Measurements from ENCODE around the gene ABCA7.

Gene ABCA7

GRCh38 chr19:1004204-1004802, 35.6 kb upstream of the ABCA7 start:
- no peak for DNase-seq (ENCODE audit: low read depth in 3 of 3, low spot score in 1 of 3)

GRCh38 chr19:1004803-1005664, 34.9 kb upstream of the ABCA7 start:
- DNase-seq (ENCODE audit: low read depth in 3 of 3, low spot score in 1 of 3), result no peak

DNA sequence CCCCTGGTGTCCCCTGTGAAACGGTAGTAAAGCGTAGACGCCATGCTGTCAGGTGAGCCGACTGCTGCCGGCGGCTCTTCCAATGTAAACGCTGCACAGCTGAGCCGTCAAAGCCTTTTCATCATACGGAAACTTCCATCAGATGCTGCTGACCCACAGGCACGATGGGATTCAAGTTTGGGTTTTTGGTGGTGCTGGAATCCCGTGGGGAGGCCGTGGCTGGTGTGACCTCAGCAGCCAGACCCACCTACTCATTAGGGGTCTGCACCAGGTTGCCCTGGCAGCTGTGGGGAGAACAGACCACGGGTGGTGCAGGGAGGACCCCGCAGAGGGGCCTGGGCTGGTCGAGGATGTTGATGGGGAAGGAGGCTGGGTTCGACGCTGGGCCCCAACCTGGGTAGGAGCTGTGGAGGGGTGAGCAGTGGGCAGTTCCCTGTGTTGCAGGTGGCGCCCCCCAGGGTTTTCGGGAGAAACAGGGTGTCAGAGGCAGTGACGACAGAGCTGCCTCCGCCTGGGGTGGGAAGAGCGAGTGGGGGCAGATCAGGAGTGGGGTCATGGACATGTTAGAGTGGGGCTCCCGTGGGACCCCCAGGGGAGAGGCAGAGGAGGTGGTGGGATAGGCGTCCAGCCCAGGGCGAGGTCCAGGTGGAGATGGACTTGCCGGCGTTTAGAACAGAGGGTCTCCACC, 33.1 kb upstream of the ABCA7 start:
- DNase-seq (ENCODE audit: low read depth in 3 of 3, low spot score in 1 of 3), result no peak

GRCh38 chr19:1007399-1008251, 32.3 kb upstream of the ABCA7 start:
- DNase-seq (ENCODE audit: low read depth in 3 of 3, low spot score in 1 of 3), result no peak

- DNase-seq (ENCODE audit: low read depth in 3 of 3, low spot score in 1 of 3), result no peak
Observed at GRCh38 chr19:1008268-1009040, 31.5 kb upstream of the ABCA7 start.

GRCh38 chr19:1009041-1009980, 30.6 kb upstream of the ABCA7 start:
- DNase-seq (ENCODE audit: low read depth in 3 of 3, low spot score in 1 of 3), result no peak

DNA sequence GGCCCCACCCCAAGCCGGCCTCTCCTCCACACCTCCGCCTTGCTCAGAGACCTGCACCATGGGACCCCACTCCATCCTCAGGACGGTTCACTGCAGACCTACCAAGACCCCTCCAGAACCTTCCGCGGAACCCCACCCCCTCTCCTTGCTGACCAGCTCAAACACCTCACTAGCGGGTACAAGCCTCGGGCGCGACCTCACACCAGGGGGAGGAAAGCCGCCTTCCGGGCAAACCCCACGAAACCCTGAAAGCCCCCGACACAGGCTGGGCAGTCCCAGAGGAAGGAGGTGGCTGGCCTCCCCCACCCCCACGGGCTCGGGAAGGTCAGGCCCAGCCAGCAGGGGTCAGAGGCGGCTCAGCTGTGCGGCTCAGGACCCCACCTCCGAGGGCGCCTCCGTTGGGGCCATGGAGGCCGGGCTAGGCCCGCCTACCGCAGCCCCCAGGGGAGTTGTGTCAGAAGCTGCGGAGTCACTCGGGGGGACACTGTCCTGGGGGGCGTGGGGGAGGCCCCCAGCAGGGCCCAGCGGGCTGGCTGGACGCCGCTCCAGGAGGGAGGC, 29.8 kb upstream of the ABCA7 start:
- DNase-seq (ENCODE audit: low read depth in 3 of 3, low spot score in 1 of 3), result no peak

DNA sequence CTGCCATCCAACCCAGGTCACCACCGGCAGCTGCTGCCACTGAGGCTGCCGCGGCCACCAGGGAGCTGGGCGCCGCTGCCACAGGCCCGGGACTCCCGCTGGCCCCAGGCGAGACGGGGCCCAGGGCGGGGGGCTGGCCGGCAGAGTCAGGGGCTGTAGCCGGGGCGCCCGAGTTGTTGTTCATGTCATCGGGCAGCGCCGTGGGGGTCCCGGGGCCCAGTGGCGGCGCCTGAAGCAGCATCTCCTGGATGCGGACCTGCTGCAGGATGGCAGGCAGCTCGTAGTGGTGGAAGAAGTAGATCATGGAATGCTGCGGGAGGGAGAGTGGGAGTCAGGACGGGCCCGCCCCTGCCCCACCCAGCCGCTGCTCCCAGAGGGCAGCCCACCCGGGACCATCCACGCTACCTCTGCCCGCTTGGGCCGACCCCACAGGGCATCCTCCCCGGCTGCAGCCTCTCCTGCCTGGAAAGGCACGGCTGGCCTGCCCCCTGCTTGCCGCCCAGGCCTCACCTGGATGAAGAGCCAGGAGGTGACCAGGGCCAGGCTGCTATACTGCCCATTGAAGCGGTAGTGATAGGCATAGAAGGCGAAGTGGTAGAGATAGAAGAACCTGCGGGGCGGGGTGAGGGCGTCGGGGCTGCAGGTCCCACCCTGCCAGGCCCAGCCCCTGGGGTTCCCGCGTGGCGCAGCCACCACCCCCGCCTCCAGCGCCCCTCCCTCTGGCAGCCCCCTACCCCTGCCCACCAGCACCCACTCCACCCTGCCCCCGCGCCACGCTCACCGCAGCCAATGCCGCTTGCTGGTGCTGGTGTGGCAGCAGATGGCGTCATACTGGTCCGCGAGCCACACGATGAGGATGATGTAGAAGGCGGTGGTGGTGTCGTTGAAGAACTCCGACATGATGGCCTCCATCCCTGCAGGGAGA, 29.1 kb upstream of the ABCA7 start:
- DNase-seq (ENCODE audit: low read depth in 3 of 3, low spot score in 1 of 3), result no peak

DNA sequence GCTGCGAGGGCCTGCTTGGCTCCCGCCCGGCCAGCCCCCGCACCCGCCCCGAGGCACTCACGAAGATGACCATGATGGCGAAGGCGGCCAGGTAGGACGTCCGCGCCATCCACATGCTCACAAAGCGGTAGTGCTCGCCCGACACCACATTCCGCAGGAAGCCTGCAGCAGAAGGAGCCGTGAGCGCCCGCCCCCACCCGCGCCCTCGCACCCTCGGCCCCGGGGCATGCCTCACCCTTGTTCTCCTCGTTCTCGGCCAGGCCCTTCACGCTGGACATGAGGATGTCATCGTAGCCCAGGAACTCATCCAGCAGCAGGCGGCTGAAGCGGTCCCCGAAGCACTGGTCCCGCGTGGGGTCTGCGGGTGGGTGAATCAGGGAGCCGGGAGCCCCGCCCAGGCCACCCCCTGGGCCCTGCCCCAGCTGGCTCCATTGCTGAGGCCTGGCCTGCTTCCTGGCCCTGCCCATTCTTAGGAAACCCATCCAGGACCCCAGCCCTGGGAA, 28.0 kb upstream of the ABCA7 start:
- DNase-seq (ENCODE audit: low read depth in 3 of 3, low spot score in 1 of 3), result no peak

DNA sequence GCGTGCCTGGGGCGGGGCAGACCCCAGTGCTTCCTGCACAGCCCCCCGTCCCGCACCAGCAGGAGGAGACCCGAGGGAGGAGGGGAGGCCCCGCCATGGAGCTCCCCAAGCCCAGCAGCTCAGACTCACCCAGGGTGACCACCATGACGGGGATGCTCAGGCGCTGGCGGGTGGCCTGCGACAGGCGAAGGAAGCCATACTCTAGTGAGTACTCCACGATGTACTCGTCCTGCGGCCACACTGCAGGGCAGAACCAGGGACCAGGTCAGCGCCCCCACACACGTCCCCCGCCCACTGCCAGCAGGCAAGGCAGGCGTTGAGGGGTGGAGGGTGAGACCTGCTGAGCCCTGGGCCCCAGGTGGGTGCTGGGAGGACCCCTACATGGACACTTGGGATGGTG, 27.6 kb upstream of the ABCA7 start:
- no peak for DNase-seq (ENCODE audit: low read depth in 3 of 3, low spot score in 1 of 3)

DNA sequence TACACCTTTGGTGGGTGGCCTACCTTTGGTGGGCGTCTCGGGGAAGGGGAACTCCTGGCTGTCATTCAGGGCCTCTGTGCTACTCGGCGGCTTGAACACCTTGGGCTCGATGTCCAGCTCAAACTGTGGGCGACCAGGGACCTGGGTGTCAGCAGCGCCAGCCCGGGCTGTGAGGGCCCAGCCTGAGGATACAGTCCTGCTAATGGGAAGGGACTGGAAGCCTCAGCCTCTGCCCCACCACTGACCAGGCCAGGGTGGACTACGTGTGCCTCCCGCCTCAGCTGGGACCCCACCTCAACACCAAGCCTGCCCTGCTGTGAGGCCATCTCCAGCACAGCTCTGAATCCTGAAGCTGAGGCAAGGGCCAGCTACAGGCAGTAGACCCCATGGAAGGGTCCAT, 26.7 kb upstream of the ABCA7 start:
- no peak for DNase-seq (ENCODE audit: low read depth in 3 of 3, low spot score in 1 of 3)

DNA sequence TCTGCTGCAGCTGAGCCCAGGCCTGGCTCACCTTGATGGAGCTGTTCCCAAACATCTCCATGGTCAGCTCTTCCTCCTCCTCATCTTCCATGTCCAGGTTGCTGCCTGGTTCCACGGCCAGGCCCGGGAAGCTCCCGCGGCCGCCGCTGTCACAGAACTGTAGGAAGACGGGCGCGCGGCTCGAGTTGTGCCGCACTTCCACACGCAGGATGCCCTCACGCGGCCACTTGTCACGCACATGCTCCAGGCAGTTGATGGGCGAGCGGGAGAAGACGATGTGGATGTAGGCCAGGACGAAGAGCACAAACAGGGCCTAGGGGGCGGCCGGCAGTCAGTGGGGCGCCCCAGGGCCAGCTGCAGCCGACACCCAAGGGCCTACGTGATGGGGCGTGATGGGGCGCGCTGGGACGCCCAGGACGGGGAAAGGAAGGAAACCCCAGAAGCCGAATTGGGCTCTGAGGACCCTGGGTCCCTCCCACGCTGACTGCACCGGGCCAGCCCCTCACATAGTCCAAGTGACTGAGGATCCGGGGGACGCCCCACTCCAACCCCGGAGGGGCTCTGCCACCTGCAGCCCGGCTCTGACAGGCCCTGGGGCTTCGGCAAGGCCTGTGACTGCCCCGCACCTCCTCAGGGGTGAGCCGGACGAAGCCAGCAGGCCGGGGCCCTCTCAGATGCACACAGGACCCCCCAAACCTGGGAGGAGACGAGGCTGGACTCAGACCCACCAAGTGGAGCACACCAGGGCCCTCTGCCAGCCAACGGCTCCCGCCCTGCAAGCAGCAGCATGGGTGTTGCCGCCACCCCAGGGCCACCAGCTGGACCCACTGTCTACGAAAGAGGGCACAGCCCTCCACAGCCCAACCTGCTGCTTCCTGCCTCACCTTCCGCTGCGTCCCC, 25.5 kb upstream of the ABCA7 start:
- DNase-seq (ENCODE audit: low read depth in 3 of 3, low spot score in 1 of 3), result no peak

DNA sequence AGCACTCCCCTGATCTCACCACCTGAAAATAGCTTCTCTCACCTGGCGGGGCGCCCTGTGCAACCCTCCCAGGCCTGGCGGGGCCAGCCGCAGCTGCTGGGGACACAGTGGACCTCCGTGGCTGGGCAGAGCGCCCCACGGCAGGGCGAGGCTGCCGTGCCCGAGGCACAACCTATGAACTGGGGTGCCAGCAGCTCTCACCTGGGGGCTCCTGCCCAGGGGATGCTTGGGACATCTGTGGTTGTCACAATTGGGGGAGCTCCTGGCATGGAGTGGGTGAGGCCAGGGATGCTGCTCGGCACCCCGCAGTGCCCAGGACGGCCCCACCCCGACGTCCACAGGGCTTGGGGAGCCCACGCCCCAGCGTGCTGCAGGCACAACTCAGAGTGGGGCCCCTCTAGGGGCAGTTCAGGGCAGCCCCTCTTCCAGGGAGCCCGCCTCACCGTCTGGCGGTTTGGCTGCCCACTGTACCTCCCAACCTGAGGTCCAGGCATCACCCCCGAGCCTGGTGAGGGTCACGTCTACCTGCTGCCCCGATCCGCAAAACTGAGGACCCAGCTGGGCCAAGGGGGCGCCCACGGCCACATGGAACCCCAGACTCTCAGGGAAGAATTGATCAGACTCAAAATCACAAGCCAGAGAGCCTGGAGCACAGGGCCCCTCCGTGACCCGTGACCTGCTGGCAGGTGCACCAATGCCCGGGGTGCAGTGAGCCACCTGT, 24.7 kb upstream of the ABCA7 start:
- DNase-seq (ENCODE audit: low read depth in 3 of 3, low spot score in 1 of 3), result no peak

DNA sequence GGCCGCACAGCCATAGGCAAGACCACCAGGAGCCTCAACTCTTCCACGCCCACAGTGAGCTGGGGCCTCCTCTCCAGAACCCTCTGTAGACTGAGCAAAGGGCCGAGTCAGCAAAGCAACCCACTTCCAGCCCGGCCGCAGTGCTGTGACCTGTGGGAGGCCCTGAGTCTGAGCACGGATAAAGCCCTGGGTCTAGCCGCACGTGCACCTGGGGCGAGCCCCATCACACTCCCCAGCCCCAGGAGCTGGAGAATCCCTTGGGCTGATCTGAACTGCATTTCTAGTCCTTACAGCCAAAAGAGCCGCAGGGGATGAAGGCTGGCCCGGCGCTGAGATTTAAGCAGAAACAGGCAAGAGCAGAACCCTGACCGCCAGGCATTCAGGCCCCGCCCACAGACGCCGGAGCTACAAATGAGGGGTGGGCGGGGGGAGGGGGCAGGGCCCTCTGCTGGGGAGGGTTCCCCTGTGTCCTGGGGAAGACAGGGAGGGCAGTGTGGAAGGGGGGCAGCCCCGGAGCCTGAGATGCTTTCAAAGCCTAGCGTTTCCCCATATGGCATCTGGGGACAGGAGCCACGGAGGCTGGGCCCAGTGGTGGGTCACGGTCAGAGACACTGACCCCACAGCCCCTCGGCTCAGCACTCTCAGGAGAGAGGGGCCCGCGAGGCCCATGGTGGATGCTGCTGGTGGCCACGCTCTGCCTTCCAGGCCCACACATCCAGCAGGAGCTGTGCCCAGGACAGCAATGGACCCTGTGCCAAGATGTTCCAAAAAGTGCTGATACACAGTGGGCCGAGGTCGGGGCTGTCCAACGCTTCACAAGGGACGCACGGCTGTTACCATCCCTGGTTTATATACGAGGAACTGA, 23.9 kb upstream of the ABCA7 start:
- no peak for DNase-seq (ENCODE audit: low read depth in 3 of 3, low spot score in 1 of 3)

DNA sequence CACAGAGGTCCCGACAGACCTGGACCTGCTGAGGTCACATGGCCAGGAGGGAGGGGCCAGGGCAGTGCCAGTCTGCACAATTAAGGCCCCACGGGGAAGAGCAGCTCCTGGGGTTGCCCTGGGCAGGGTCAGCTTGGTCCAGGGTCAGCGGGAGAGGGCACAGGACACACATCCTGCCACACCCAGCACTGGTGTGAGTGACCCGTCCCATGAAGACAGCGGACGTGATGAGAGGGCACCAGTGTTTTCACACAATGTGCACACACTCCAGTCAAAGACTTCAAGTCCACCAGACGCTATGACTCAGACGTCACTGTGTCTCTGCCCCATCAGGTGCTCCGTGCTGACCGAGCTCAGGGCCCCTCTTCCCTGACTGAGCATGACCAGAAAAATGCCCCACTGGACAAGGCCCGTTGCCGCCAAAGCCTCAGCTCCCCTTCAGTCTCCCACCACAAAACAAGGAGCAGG, 23.2 kb upstream of the ABCA7 start:
- DNase-seq (ENCODE audit: low read depth in 3 of 3, low spot score in 1 of 3), result no peak
